GM12878 (cell line): ENCODE data around the gene UMAD1. TPM values are rescaled to one million over a fixed set of nuclear protein-coding genes. Genes with fewer than 3 reads are reported as not detected.

Source experiments
- ATAC-seq: fragments of 200-7000 bp; cut with Tn5 transposase; 3 replicates; pipeline ENCODE4 v1.9.1; 2020; ENCODE audit warnings: mild to moderate bottlenecking, moderate library complexity
- BruUV-seq: library from RNA; stranded (reverse); fragments of 400-500 nt; replicated peaks from 2 replicates; lab custom pipeline; 2021; lab: Mats Ljungman, UMichigan
- CTCF ChIA-PET: fragments of 300-600 bp; sonication (Branson Sonifier 250); formaldehyde crosslinking; extraction: SDS; loops from one replicate; lab custom pipeline; 2021; ENCODE audit warnings: inconsistent platforms; lab: Yijun Ruan, JAX
- POLR2A ChIA-PET: fragments of 350-600 bp; formaldehyde crosslinking; extraction: SDS; loops from one replicate; lab custom pipeline; 2021; ENCODE audit warnings: inconsistent platforms; lab: Charles Lee
- RAD21 ChIA-PET: fragments of 300-600 bp; sonication (Branson Sonifier 250); formaldehyde crosslinking; loops from one replicate; lab custom pipeline; 2023; ENCODE audit warnings: antibody characterized with exemption; ENCODE audit not compliant: unreplicated experiment; lab: Charles Lee
- SMC1A ChIA-PET: fragments of 300-600 bp; sonication (Branson Sonifier 250); formaldehyde crosslinking; loops from one replicate; lab custom pipeline; 2023; ENCODE audit not compliant: unreplicated experiment, uncharacterized antibody; lab: Charles Lee
- DNase-seq: peaks from one replicate; pipeline ENCODE4 v3.0.0-alpha.2; 2011; ENCODE audit warnings: low read depth, low spot score
- FAIRE-seq: peaks from 3 replicates; lab custom pipeline; 2011; peaks lifted over from hg19 to GRCh38; lab: Jason Lieb, UNC
- H2AFZ ChIP-seq: 2 replicates; pipeline ENCODE4 v1.6.0; 2011; ENCODE audit warnings: low read depth, low read length, control low read depth; ENCODE audit not compliant: control insufficient read depth
- H3K27ac ChIP-seq: 2 replicates; pipeline ENCODE4 v1.5.1; 2011; ENCODE audit warnings: control low read depth; ENCODE audit not compliant: control insufficient read depth, insufficient read depth
- H3K27me3 ChIP-seq, 2 experiments: replicated peaks in 1 of 2; 2 replicates each; pipeline versions ENCODE4 v1.6.0 to v1.6.1; 2011; ENCODE audit warnings: low read length in 1 of 2; ENCODE audit not compliant: control insufficient read depth in 2 of 2, insufficient read depth in 2 of 2
- H3K36me3 ChIP-seq, 2 experiments: 2 replicates each; pipeline ENCODE4 v1.5.1; 2011; ENCODE audit warnings: low read length in 1 of 2; ENCODE audit not compliant: control insufficient read depth in 2 of 2, insufficient read depth in 2 of 2
- H3K4me1 ChIP-seq: 2 replicates; pipeline ENCODE4 v1.6.1; 2011; ENCODE audit warnings: mild to moderate bottlenecking, low read length, moderate library complexity, mixed read lengths; ENCODE audit not compliant: control insufficient read depth, insufficient read depth
- H3K4me2 ChIP-seq: 2 replicates; pipeline ENCODE4 v1.6.0; 2011; ENCODE audit warnings: control low read depth; ENCODE audit not compliant: control insufficient read depth, insufficient read depth
- H3K4me3 ChIP-seq: fragments of 200-600 bp; sonication (generic); 2 replicates; pipeline ENCODE4 v1.5.1; 2016
- H3K79me2 ChIP-seq: 2 replicates; pipeline ENCODE4 v1.6.0; 2011; ENCODE audit warnings: low read length; ENCODE audit not compliant: control insufficient read depth, insufficient read depth
- H3K9ac ChIP-seq: 2 replicates; pipeline ENCODE4 v1.8.0; 2011; ENCODE audit warnings: low read length, control low read depth, mixed read lengths; ENCODE audit not compliant: control insufficient read depth, insufficient read depth
- H3K9me3 ChIP-seq: replicated peaks from 3 replicates; pipeline ENCODE4 v1.5.1; 2011; ENCODE audit warnings: mild to moderate bottlenecking, low read length; ENCODE audit not compliant: control insufficient read depth, insufficient read depth
- H4K20me1 ChIP-seq: 2 replicates; pipeline ENCODE4 v1.6.0; 2011; ENCODE audit not compliant: control insufficient read depth, insufficient read depth
- BCL3 ChIP-seq: IDR thresholded peaks from 2 replicates; pipeline ENCODE4 v1.6.1; 2011; ENCODE audit warnings: borderline replicate concordance, low read depth, mild to moderate bottlenecking, moderate library complexity, low read length; ENCODE audit not compliant: insufficient read depth, poor library complexity, severe bottlenecking
- CEBPB ChIP-seq, 2 experiments: fragments of 150-350 bp in 1 of 2; IDR thresholded peaks; 2 replicates each; pipeline ENCODE4 v1.6.1; 2012 to 2014; ENCODE audit warnings: low read depth in 2 of 2, low read length in 2 of 2, borderline replicate concordance in 1 of 2, inconsistent platforms in 1 of 2
- DPF2 ChIP-seq: fragments of 450-650 bp; IDR thresholded peaks from 2 replicates; pipeline ENCODE4 v1.6.1; 2017; ENCODE audit warnings: mild to moderate bottlenecking
- FOS ChIP-seq: IDR thresholded peaks from 3 replicates; pipeline ENCODE4 v1.6.1; 2011; ENCODE audit warnings: borderline replicate concordance; ENCODE audit not compliant: insufficient read length; ENCODE audit errors: extremely low read depth
- HDAC6 ChIP-seq: fragments of 200-600 bp; sonication (generic); IDR thresholded peaks from one replicate; pipeline ENCODE4 v1.8.0; 2017; ENCODE audit warnings: antibody characterized with exemption; ENCODE audit not compliant: unreplicated experiment
- IRF5 ChIP-seq: fragments of 450-650 bp; IDR thresholded peaks from 2 replicates; pipeline ENCODE4 v1.6.1; 2017; ENCODE audit warnings: borderline replicate concordance
- KLF5 ChIP-seq: fragments of 450-650 bp; IDR thresholded peaks from 2 replicates; pipeline ENCODE4 v1.6.1; 2014; ENCODE audit warnings: mild to moderate bottlenecking; ENCODE audit not compliant: partially characterized antibody
- NFXL1 ChIP-seq: fragments of 450-650 bp; IDR thresholded peaks from 2 replicates; pipeline ENCODE4 v1.6.1; 2017; ENCODE audit warnings: antibody characterized with exemption, mild to moderate bottlenecking, borderline replicate concordance
- RAD51 ChIP-seq: fragments of 450-650 bp; IDR thresholded peaks from 2 replicates; pipeline ENCODE4 v1.6.1; 2016; ENCODE audit warnings: moderate library complexity, mild to moderate bottlenecking, inconsistent platforms
- SIN3A ChIP-seq: IDR thresholded peaks from 2 replicates; pipeline ENCODE4 v1.6.1; 2012; ENCODE audit warnings: low read depth, low read length, improper control_type of control experiment
- SP1 ChIP-seq: IDR thresholded peaks from one replicate; pipeline ENCODE4 v1.6.1; 2011; ENCODE audit warnings: low read depth, low read length
- SREBF2 ChIP-seq: IDR thresholded peaks from 2 replicates; pipeline ENCODE4 v1.6.1; 2012; ENCODE audit warnings: mild to moderate bottlenecking, low read length
- ZBTB4 ChIP-seq: fragments of 450-650 bp; formaldehyde crosslinking; IDR thresholded peaks from 2 replicates; pipeline ENCODE4 v1.4.0; 2022; ENCODE audit warnings: mild to moderate bottlenecking, moderate library complexity
- ZNF24 ChIP-seq: fragments of 450-650 bp; IDR thresholded peaks from 2 replicates; pipeline ENCODE4 v1.6.1; 2017; ENCODE audit warnings: antibody characterized with exemption, mild to moderate bottlenecking
- ZNF592 ChIP-seq: fragments of 450-650 bp; IDR thresholded peaks from 2 replicates; pipeline ENCODE4 v1.6.1; 2017; ENCODE audit warnings: mild to moderate bottlenecking, moderate library complexity
- WGBS: methylation state at CpG from one replicate; pipeline ENCODE4 v1.1.6; 2016; ENCODE audit warnings: low lambda C conversion rate; ENCODE audit not compliant: insufficient replicate concordance, insufficient coverage; ENCODE audit errors: missing lambda C conversion rate; 5-methylcytosine and 5-hydroxymethylcytosine counted together
- in situ Hi-C: fragments of 300-500 bp; cut with MboI; formaldehyde crosslinking; loops from 9 replicates; pipeline ENCODE4 v1.14.3; 2018; ENCODE audit warnings: mixed read lengths
- intact Hi-C: fragments of 100-400 bp; cut with micrococcal nuclease; formaldehyde crosslinking; loops from one replicate; pipeline ENCODE4 v1.14.2; 2022; ENCODE audit not compliant: unreplicated experiment
- polyA plus RNA-seq, 11 experiments: library from polyadenylated mRNA; depleted of rRNA in 4 of 11; unstranded in 6 of 11; stranded (reverse) in 5 of 11; fragments of >200 nt; fragmentation: Nextera tagmentation in 4 of 11; fragmentation: Illumina TruSeq in 1 of 11; extraction: Ambion mirVana in 4 of 11; extraction: Trizol in 1 of 11; gene quantifications; 1 replicate in 1 of 11; 2 replicates in 10 of 11; pipeline versions ENCODE4 v1.2.1 to v1.2.3, GENCODE V29; 2011 to 2016; ENCODE audit warnings: inconsistent platforms in 2 of 11, missing spikeins in 2 of 11, low read depth in 1 of 11
- total RNA-seq, 4 experiments: library from RNA; depleted of rRNA in 3 of 4; stranded (reverse); fragments of >200 nt in 3 of 4; fragmentation: Illumina TruSeq in 1 of 4; extraction: Trizol in 1 of 4; gene quantifications; 2 replicates each; pipeline versions ENCODE4 v1.2.1 to v1.2.3, GENCODE V29; 2013 to 2021

The UMAD1 gene
- total and polyA plus RNA-seq, 10 of the 15 experiments (the other 5 are each of a cell fraction or from before 2014, with no cell fraction given) = 6.0 to 28.6 (median 9.3) TPM

- Histone ChIP-seq H3K9me3 (no peaks in the 10 kb centered on the region; the same call in 2 of the 3 replicates), H3K4me1 (peaks cover under 1% of the 10 kb centered on the region; the same call in 1 of the 2 replicates), H3K27ac (no peak overlapping the region), H4K20me1 (no peaks in the 10 kb centered on the region), H3K4me3 (no peak overlapping the region), H2AFZ (no peak overlapping the region), H3K9ac (no peak overlapping the region), H3K27me3 (no peaks in the 10 kb centered on the region), H3K79me2 (no peaks in the 10 kb centered on the region), H3K4me2 (no peak overlapping the region), H3K36me3 (no peaks in the 10 kb centered on the region)
- no TSS peak for BruUV-seq
- intact Hi-C loops = no loop called here
- no peak for FAIRE-seq
- ChIA-PET POLR2A (no interaction called here), RAD21 (interaction anchor here (0.9 to 1.6 kb wide), 3 partner anchors 16 to 26 kb away, joined by 3 to 7 read pairs (median 4); no protein-coding TSS in a partner anchor), SMC1A (interaction anchor here (0.8 to 1.5 kb wide), 3 partner anchors 9 to 113 kb away, joined by 3 read pairs; no protein-coding TSS in a partner anchor), CTCF (interaction anchor here (0.7 kb wide), 1 partner anchor 199 kb away, joined by 3 read pairs; no protein-coding TSS in a partner anchor)
- DNase-seq = no peak
- no peak for ATAC-seq
- WGBS = 76% methylated on average over 2 of the region's 2 CpGs
- in situ Hi-C loops = no loop called here
- TF ChIP-seq DPF2 = no peak
- no peak for TF ChIP-seq HDAC6
- no peak for TF ChIP-seq SIN3A
- no peak for TF ChIP-seq RAD51
- TF ChIP-seq SP1 = no peak
- TF ChIP-seq FOS = no peak
- no peak for TF ChIP-seq BCL3
- TF ChIP-seq KLF5 = no peak
- TF ChIP-seq CEBPB (IDR thresholded peaks at IDR 0.05; ENCODE audit: borderline replicate concordance in 1 of 2, low read depth in 2 of 2, low read length in 2 of 2) = no peak
- TF ChIP-seq ZBTB4 (CRISPR knock-in tag) = no peak
- no peak for TF ChIP-seq NFXL1
- TF ChIP-seq ZNF592 = no peak
- no peak for TF ChIP-seq SREBF2
- no peak for TF ChIP-seq IRF5
- TF ChIP-seq ZNF24 = no peak
Observed at GRCh38 chr7:7795203-7795602, 154.7 kb downstream of the UMAD1 start.
